Bronchial smooth muscle cell (primary cell): ENCODE data around the gene FAM90A26. TPM values are rescaled to one million over a fixed set of nuclear protein-coding genes. Genes with fewer than 3 reads are reported as not detected.

Source experiments
- total RNA-seq: library from RNA; depleted of rRNA; stranded (reverse); fragments of >200 nt; gene quantifications from 2 replicates; pipeline ENCODE4 v1.2.1, GENCODE V29; 2014

FAM90A26 gene
- total RNA-seq: not detected in 2 replicates

GRCh38 chr4:9169791-9170459 lies at the start of gene FAM90A26:
Gene FAM90A26 (plus strand): TSS chr4:9170409. CDS start chr4:9173173, 2,764 bp downstream.

GRCh38 chr4:9210357-9210756 lies 40.1 kb downstream of the FAM90A26 start, which contains the start of gene USP17L10:
Gene USP17L10 (plus strand): TSS chr4:9210657. CDS start chr4:9210657, 0 bp downstream.

GRCh38 chr4:9215105-9215504 lies 44.9 kb downstream of the FAM90A26 start, which contains the start of gene USP17L11:
Gene USP17L11 (plus strand): TSS chr4:9215405. CDS start chr4:9215405, 0 bp downstream.

GRCh38 chr4:9219852-9220251 lies 49.6 kb downstream of the FAM90A26 start, which contains the start of gene USP17L12:
Gene USP17L12 (plus strand): TSS chr4:9220152. CDS start chr4:9220152, 0 bp downstream.

GRCh38 chr4:9224596-9224995 lies 54.4 kb downstream of the FAM90A26 start, which contains the start of gene USP17L13:
Gene USP17L13 (plus strand): TSS chr4:9224896. CDS start chr4:9224896, 0 bp downstream.

Other genes starting within 250 kb of the FAM90A26 start
- gene USP17L10, start 40.2 kb downstream of the FAM90A26 start, total RNA-seq: not detected in 2 replicates
- not detected in 2 replicates for gene USP17L11, start 45.0 kb downstream of the FAM90A26 start, total RNA-seq
- gene USP17L12, start 49.7 kb downstream of the FAM90A26 start, total RNA-seq: not detected in 2 replicates
- not detected in 2 replicates for gene USP17L13, start 54.5 kb downstream of the FAM90A26 start, total RNA-seq
- gene USP17L15, start 64.0 kb downstream of the FAM90A26 start, total RNA-seq: not detected in 2 replicates
- gene USP17L17, start 73.5 kb downstream of the FAM90A26 start, total RNA-seq: not detected in 2 replicates
- not detected in 2 replicates for gene USP17L18, start 78.2 kb downstream of the FAM90A26 start, total RNA-seq
- not detected in 2 replicates for gene USP17L19, start 83.0 kb downstream of the FAM90A26 start, total RNA-seq
- gene USP17L20, start 87.7 kb downstream of the FAM90A26 start, total RNA-seq: not detected in 2 replicates
- gene USP17L21, start 92.5 kb downstream of the FAM90A26 start, total RNA-seq: not detected in 2 replicates
- gene USP17L22, start 97.2 kb downstream of the FAM90A26 start, total RNA-seq: not detected in 2 replicates
- gene USP17L24, start 154.8 kb downstream of the FAM90A26 start, total RNA-seq: not detected in 2 replicates
- gene USP17L25, start 159.5 kb downstream of the FAM90A26 start, total RNA-seq: not detected in 2 replicates
- not detected in 2 replicates for gene USP17L26, start 164.2 kb downstream of the FAM90A26 start, total RNA-seq
- not detected in 2 replicates for gene USP17L5, start 169.0 kb downstream of the FAM90A26 start, total RNA-seq
- gene USP17L27, start 173.7 kb downstream of the FAM90A26 start, total RNA-seq: not detected in 2 replicates
- not detected in 2 replicates for gene USP17L28, start 178.5 kb downstream of the FAM90A26 start, total RNA-seq
- not detected in 2 replicates for gene USP17L29, start 183.2 kb downstream of the FAM90A26 start, total RNA-seq
- gene USP17L30, start 192.7 kb downstream of the FAM90A26 start, total RNA-seq: not detected in 2 replicates